Naive thymus-derived CD4-positive, alpha-beta T cell (primary cell): Measurements from ENCODE around the gene PHF1. TPM values are rescaled to one million over a fixed set of nuclear protein-coding genes. Genes with fewer than 3 reads are reported as not detected.

Source experiments
- ATAC-seq: fragments of 150-1000 bp; cut with Tn5 transposase; 2 replicates; pipeline ENCODE4 v1.10.0; 2021; ENCODE audit warnings: mild to moderate bottlenecking, moderate library complexity
- CTCF ChIA-PET: fragments of 350-600 bp; sonication (Branson Sonifier 250); formaldehyde crosslinking; loops from one replicate; lab custom pipeline; 2021; ENCODE audit warnings: antibody characterized with exemption; lab: Charles Lee
- POLR2A ChIA-PET: fragments of 350-600 bp; sonication (Branson Sonifier 250); formaldehyde crosslinking; loops from one replicate; lab custom pipeline; 2021; ENCODE audit warnings: antibody characterized with exemption, inconsistent platforms; lab: Charles Lee
- DNase-seq, 9 donors: peaks; one replicate each; pipeline versions ENCODE4 v3.0.0 to v3.0.0-alpha.2; 2020 to 2022; ENCODE audit warnings: mixed read lengths in 1 of 9
- H3K27ac ChIP-seq: one replicate; pipeline ENCODE4 v1.7.0; 2013; ENCODE audit warnings: mild to moderate bottlenecking, low read depth, low read length, moderate library complexity
- H3K27me3 ChIP-seq, 2 donors: one replicate each; pipeline ENCODE4 v1.7.0; 2013; ENCODE audit warnings: low read length in 2 of 2, mild to moderate bottlenecking in 2 of 2, moderate library complexity in 2 of 2; ENCODE audit not compliant: control insufficient read depth in 2 of 2, insufficient read depth in 2 of 2
- H3K36me3 ChIP-seq, 3 experiments: 1 replicate in 2 of 3; 2 replicates in 1 of 3; pipeline ENCODE4 v1.7.0; 2013; ENCODE audit warnings: low read length in 3 of 3, mild to moderate bottlenecking in 3 of 3, moderate library complexity in 1 of 3; ENCODE audit not compliant: insufficient read depth in 3 of 3, control insufficient read depth in 2 of 3
- H3K4me1 ChIP-seq, 2 donors: one replicate each; pipeline ENCODE4 v1.7.0; 2013; ENCODE audit warnings: low read length in 2 of 2, mild to moderate bottlenecking in 2 of 2, moderate library complexity in 1 of 2; ENCODE audit not compliant: control insufficient read depth in 2 of 2, insufficient read depth in 2 of 2
- H3K4me3 ChIP-seq: 2 replicates; pipeline ENCODE4 v1.7.0; 2013; ENCODE audit warnings: mild to moderate bottlenecking, low read length
- H3K9me3 ChIP-seq, 3 experiments: 1 replicate in 2 of 3; 2 replicates in 1 of 3; pipeline ENCODE4 v1.7.0; 2013; ENCODE audit warnings: low read length in 3 of 3; ENCODE audit not compliant: control insufficient read depth in 2 of 3
- H3K27ac Mint-ChIP-seq, 9 donors: one replicate each; pipeline ENCODE4 v1.8.0; 2020 to 2022; ENCODE audit warnings: mixed read lengths in 9 of 9, mild to moderate bottlenecking in 8 of 9, moderate library complexity in 5 of 9, inconsistent platforms in 2 of 9
- H3K27me3 Mint-ChIP-seq, 5 donors: one replicate each; pipeline ENCODE4 v1.8.0; 2021 to 2022; ENCODE audit warnings: mixed read lengths in 5 of 5, mild to moderate bottlenecking in 1 of 5
- H3K36me3 Mint-ChIP-seq, 5 donors: one replicate each; pipeline ENCODE4 v1.8.0; 2020 to 2022; ENCODE audit warnings: mixed read lengths in 5 of 5, mild to moderate bottlenecking in 3 of 5, inconsistent platforms in 1 of 5
- H3K4me1 Mint-ChIP-seq, 7 donors: one replicate each; pipeline ENCODE4 v1.8.0; 2020 to 2022; ENCODE audit warnings: mixed read lengths in 7 of 7, mild to moderate bottlenecking in 3 of 7, inconsistent platforms in 1 of 7
- H3K4me3 Mint-ChIP-seq, 10 donors: one replicate each; pipeline ENCODE4 v1.8.0; 2020 to 2022; ENCODE audit warnings: mild to moderate bottlenecking in 10 of 10, mixed read lengths in 10 of 10, moderate library complexity in 6 of 10, inconsistent platforms in 2 of 10
- H3K9me3 Mint-ChIP-seq, 11 donors: one replicate each; pipeline ENCODE4 v1.8.0; 2020 to 2022; ENCODE audit warnings: mixed read lengths in 11 of 11, mild to moderate bottlenecking in 4 of 11, inconsistent platforms in 1 of 11, moderate library complexity in 1 of 11
- intact Hi-C, 2 donors: fragments of 100-400 bp; cut with micrococcal nuclease; formaldehyde crosslinking; loops; one replicate each; pipeline ENCODE4 v1.15.1; 2023
- polyA plus RNA-seq, 2 donors: library from polyadenylated mRNA; unstranded; fragments of 300-500 nt; fragmentation: Illumina TruSeq; gene quantifications; one replicate each; pipeline ENCODE4 v1.2.3, GENCODE V29; 2021
- total RNA-seq, 6 experiments: library from RNA in 5 of 6; stranded (reverse) in 5 of 6; gene quantifications; 1 replicate in 5 of 6; 2 replicates in 1 of 6; pipeline ENCODE4 v1.2.3 and lab custom pipeline; 2021 to 2026

Gene PHF1
- total and polyA plus RNA-seq, 7 experiments from 2014 or later = 37.8 to 356 (median 224) TPM

GRCh38 chr6:33439956-33440648 lies 29.3 kb downstream of the PHF1 start:
- no peaks in the 10 kb centered on the region for H3K4me1 ChIP-seq
- Mint-ChIP-seq H3K4me3 (no peak overlapping the region), H3K27ac (peak overlapping the region in 5 of 9 donors; percentile 32 to 60 (median 51)), H3K27me3 (no peaks in the 10 kb centered on the region), H3K9me3 (no peaks in the 10 kb centered on the region), H3K4me1 (peaks cover 0 to 17% (median 7%) of the 10 kb centered on the region in 7 donors), H3K36me3 (peaks cover 0 to 51% (median 24%) of the 10 kb centered on the region in 5 donors)
- DNase-seq (no peak), ATAC-seq (no peak)
- CTCF ChIA-PET = no interaction called here
- no peak overlapping the region for H3K27ac ChIP-seq
- H3K9me3 ChIP-seq = no peaks in the 10 kb centered on the region
- H3K36me3 ChIP-seq = peaks cover 5 to 94% (median 20%) of the 10 kb centered on the region in 3 experiments
- H3K4me3 ChIP-seq = no peak overlapping the region
- intact Hi-C loops = no loop called here
- no peaks in the 10 kb centered on the region for H3K27me3 ChIP-seq
- POLR2A ChIA-PET = interaction anchor here (0.6 to 1.5 kb wide), 4 partner anchors 10 to 97 kb away, joined by 3 to 5 read pairs (median 4); partner anchors contain the start of gene ZBTB9

- ChIA-PET CTCF (no interaction called here), POLR2A (interaction anchor here (0.8 to 2.4 kb wide), 5 partner anchors 9 to 59 kb away, joined by 3 to 13 read pairs (median 3); no protein-coding TSS in a partner anchor)
- Mint-ChIP-seq H3K27ac (peak overlapping the region in 3 of 9 donors; percentile 40 to 60 (median 45)), H3K4me3 (no peak overlapping the region), H3K27me3 (no peaks in the 10 kb centered on the region), H3K4me1 (peaks cover 0 to 17% (median 8%) of the 10 kb centered on the region in 7 donors), H3K9me3 (no peaks in the 10 kb centered on the region), H3K36me3 (peaks cover 0 to 45% (median 24%) of the 10 kb centered on the region in 5 donors)
- Histone ChIP-seq H3K27me3 (no peaks in the 10 kb centered on the region), H3K36me3 (peaks cover 5 to 90% (median 15%) of the 10 kb centered on the region in 3 experiments), H3K4me3 (no peak overlapping the region), H3K9me3 (no peaks in the 10 kb centered on the region), H3K27ac (no peak overlapping the region), H3K4me1 (no peaks in the 10 kb centered on the region)
- intact Hi-C loops = no loop called here
- no peak for ATAC-seq
- no peak for DNase-seq
Measured at GRCh38 chr6:33440649-33441309, 30.0 kb downstream of the PHF1 start.

GRCh38 chr6:33441457-33441856 lies 30.6 kb downstream of the PHF1 start:
- Mint-ChIP-seq H3K4me1 (peaks cover 0 to 18% (median 8%) of the 10 kb centered on the region in 7 donors), H3K27ac (peak overlapping the region in 4 of 9 donors; percentile 34 to 60 (median 42)), H3K36me3 (peaks cover 0 to 40% (median 23%) of the 10 kb centered on the region in 5 donors), H3K4me3 (no peak overlapping the region), H3K9me3 (no peaks in the 10 kb centered on the region), H3K27me3 (no peaks in the 10 kb centered on the region)
- ChIA-PET POLR2A (interaction anchor here (0.8 to 2.4 kb wide), 4 partner anchors 8 to 51 kb away, joined by 3 to 13 read pairs (median 4); no protein-coding TSS in a partner anchor), CTCF (no interaction called here)
- Histone ChIP-seq H3K4me1 (no peaks in the 10 kb centered on the region), H3K9me3 (no peaks in the 10 kb centered on the region), H3K27me3 (no peaks in the 10 kb centered on the region), H3K27ac (no peak overlapping the region), H3K4me3 (no peak overlapping the region), H3K36me3 (peaks cover 5 to 90% (median 13%) of the 10 kb centered on the region in 3 experiments)
- ATAC-seq (no peak), DNase-seq (no peak)
- intact Hi-C loops = no loop called here

GRCh38 chr6:33442283-33442682 lies 31.5 kb downstream of the PHF1 start:
- Histone ChIP-seq H3K36me3 (peaks cover 0 to 88% (median 16%) of the 10 kb centered on the region in 3 experiments), H3K4me1 (no peaks in the 10 kb centered on the region), H3K4me3 (no peak overlapping the region), H3K27ac (no peak overlapping the region), H3K9me3 (no peaks in the 10 kb centered on the region), H3K27me3 (no peaks in the 10 kb centered on the region)
- ChIA-PET CTCF (no interaction called here), POLR2A (interaction anchor here (1.2 to 2.4 kb wide), 2 partner anchors 11 to 24 kb away, joined by 4 to 13 read pairs; partner anchors contain the start of gene CUTA)
- Mint-ChIP-seq H3K36me3 (peaks cover 0 to 36% (median 19%) of the 10 kb centered on the region in 5 donors), H3K27me3 (no peaks in the 10 kb centered on the region), H3K4me3 (no peak overlapping the region), H3K9me3 (no peaks in the 10 kb centered on the region), H3K4me1 (peaks cover 0 to 20% (median 10%) of the 10 kb centered on the region in 7 donors), H3K27ac (peak overlapping the region in 5 of 9 donors; percentile 26 to 62 (median 52))
- intact Hi-C loops = no loop called here
- DNase-seq (no peak), ATAC-seq (no peak)

- CTCF ChIA-PET = no interaction called here
- Mint-ChIP-seq H3K4me1 (peaks cover 2 to 24% (median 10%) of the 10 kb centered on the region in 7 donors), H3K27ac (peak overlapping the region in 3 of 9 donors; percentile 59 to 85 (median 69))
Measured at GRCh38 chr6:33443025-33443424, 32.2 kb downstream of the PHF1 start.

GRCh38 chr6:33443619-33444504 lies 33.0 kb downstream of the PHF1 start:
- peaks cover 5 to 28% (median 14%) of the 10 kb centered on the region in 7 donors for H3K4me1 Mint-ChIP-seq
- Histone ChIP-seq H3K4me1 (no peaks in the 10 kb centered on the region), H3K27ac (no peak overlapping the region), H3K4me3 (no peak overlapping the region), H3K36me3 (peaks cover 0 to 89% (median 13%) of the 10 kb centered on the region in 3 experiments), H3K9me3 (no peaks in the 10 kb centered on the region), H3K27me3 (no peaks in the 10 kb centered on the region)
- no peaks in the 10 kb centered on the region for H3K27me3 Mint-ChIP-seq
- POLR2A ChIA-PET = interaction anchor here (0.5 to 1.3 kb wide), 3 partner anchors 10 to 118 kb away, joined by 4 read pairs; partner anchors contain the start of genes CUTA and ZBTB9
- CTCF ChIA-PET = no interaction called here
- H3K27ac Mint-ChIP-seq = peak overlapping the region in 2 of 9 donors; percentile 20 to 32
- H3K9me3 Mint-ChIP-seq = no peaks in the 10 kb centered on the region
- intact Hi-C loops = no loop called here
- peaks cover 0 to 38% (median 18%) of the 10 kb centered on the region in 5 donors for H3K36me3 Mint-ChIP-seq
- DNase-seq (no peak), ATAC-seq (no peak)
- H3K4me3 Mint-ChIP-seq = no peak overlapping the region

More at GRCh38 chr6:33443025-33443424, 32.2 kb downstream of the PHF1 start:
- Histone ChIP-seq H3K4me1 (no peaks in the 10 kb centered on the region), H3K27me3 (no peaks in the 10 kb centered on the region), H3K9me3 (no peaks in the 10 kb centered on the region), H3K27ac (no peak overlapping the region), H3K36me3 (peaks cover 0 to 89% (median 19%) of the 10 kb centered on the region in 3 experiments), H3K4me3 (no peak overlapping the region)
- no peaks in the 10 kb centered on the region for H3K27me3 Mint-ChIP-seq
- H3K4me3 Mint-ChIP-seq = no peak overlapping the region
- H3K36me3 Mint-ChIP-seq = peaks cover 0 to 37% (median 19%) of the 10 kb centered on the region in 5 donors
- DNase-seq (no peak), ATAC-seq (no peak)
- no peaks in the 10 kb centered on the region for H3K9me3 Mint-ChIP-seq
- intact Hi-C loops = no loop called here
- POLR2A ChIA-PET = interaction anchor here (1.2 to 2.4 kb wide), 2 partner anchors 11 to 25 kb away, joined by 4 to 13 read pairs; partner anchors contain the start of gene CUTA
